ENCODE measurements around the gene CACNG1.

Gene CACNG1

DNA sequence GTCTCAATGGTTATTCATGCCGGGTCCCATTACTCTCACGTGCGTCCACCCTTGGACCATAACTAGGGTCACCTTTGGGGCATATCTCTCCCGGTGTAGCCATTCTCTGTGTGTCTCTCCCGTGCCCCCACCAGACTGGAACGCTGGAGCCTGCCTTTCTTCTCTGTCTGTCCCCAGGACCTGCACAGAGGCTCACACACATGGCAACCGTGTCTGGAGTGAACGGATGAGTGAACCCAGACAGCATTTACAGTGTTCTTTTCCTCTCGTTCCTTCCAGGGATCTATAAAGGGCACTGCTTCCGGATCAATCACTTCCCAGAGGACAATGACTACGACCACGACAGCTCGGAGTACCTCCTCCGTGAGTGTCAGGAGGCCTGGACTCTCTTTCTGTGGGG lies 26.4 kb upstream of the CACNG1 start:
- in situ Hi-C loops (cut with MboI; ENCODE audit: low pct_unique_long_range_greater_than_20kb, low sequenced_read_pairs, unreplicated experiment): no loop called here
- no peak for TF ChIP-seq CTCF (IDR thresholded peaks at IDR 0.05; ENCODE audit: extremely low read depth, insufficient read depth, missing control alignments)
- DNase-seq (ENCODE audit: low spot score): no peak

DNA sequence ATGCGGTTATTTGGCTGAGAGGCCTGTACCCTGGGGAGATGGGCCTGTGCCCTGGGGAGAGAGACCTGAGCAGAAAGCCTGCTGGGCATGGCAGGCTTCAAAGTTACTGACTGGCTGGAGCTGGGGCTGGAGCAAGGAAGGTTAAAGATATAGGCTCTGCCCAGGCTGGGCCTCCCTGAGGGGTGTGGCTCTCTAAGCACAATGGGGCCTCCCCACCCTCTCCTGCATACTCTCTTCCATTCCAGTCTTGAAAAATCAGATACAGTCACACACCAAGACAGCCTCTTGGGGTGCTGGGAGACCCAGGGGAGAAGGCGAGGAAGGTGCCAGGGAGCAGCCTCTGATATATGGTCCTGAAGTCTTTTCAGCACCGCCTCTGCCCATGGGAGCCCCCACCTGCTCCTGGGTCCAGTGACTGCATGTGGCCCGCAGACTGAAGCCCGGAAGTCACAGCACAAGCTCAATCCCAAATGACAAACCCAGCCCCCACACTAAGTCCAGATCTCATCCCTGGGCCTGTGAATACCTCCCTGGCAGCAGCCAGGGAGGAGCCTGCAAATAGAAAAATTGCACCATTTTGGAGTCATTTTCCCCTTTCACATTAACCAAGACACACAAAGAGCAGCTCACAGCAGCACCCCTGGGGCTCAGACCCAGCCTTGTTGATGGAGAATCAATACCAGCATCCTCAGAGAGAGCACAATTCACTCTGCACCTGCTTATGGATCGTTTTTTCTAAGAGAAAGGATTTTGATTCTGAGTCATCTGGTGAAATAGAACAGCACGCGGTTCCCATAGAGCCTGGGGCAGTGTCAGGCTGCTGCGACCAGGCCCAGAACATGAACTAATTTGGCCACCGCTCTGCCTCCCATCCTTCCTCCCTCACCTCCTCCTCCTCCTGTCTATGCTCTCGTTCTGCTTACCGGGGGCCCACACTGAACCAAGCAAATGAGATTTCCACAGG lies 25.6 kb upstream of the CACNG1 start:
- in situ Hi-C loops (cut with MboI; ENCODE audit: low pct_unique_long_range_greater_than_20kb, low sequenced_read_pairs, unreplicated experiment): no loop called here
- TF ChIP-seq CTCF (IDR thresholded peaks at IDR 0.05; ENCODE audit: extremely low read depth, insufficient read depth, missing control alignments): no peak
- no peak for DNase-seq (ENCODE audit: low spot score)

GRCh38 chr17:67019809-67020208 lies 24.5 kb upstream of the CACNG1 start:
- DNase-seq (ENCODE audit: low spot score): no peak
- in situ Hi-C loops (cut with MboI; ENCODE audit: low pct_unique_long_range_greater_than_20kb, low sequenced_read_pairs, unreplicated experiment): no loop called here
- no peak for TF ChIP-seq CTCF (IDR thresholded peaks at IDR 0.05; ENCODE audit: extremely low read depth, insufficient read depth, missing control alignments)

DNA sequence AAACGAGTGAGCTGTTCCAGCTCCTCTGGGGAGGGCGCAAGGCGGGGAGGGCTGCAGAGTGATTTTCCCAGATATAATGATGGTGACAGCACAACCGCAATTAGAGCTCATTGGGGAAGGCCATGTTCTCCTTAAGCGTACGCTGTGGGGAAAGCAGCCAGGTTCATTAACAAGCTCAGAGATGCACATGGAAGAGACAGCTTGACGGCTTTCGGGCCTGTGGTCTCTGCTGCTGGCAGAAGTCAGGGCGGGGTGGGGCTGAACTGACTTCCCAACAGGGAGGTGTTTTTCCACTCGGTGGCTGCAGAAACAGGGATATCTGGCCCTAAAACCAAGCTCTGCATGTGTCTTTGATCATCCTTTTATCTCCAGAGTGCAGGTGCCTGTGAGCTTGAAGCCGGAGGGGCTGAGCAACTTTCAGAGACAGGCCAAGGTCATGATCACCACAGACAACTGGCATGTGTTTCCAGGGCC lies 24.0 kb upstream of the CACNG1 start:
- TF ChIP-seq CTCF (IDR thresholded peaks at IDR 0.05; ENCODE audit: extremely low read depth, insufficient read depth, missing control alignments): no peak
- in situ Hi-C loops (cut with MboI; ENCODE audit: low pct_unique_long_range_greater_than_20kb, low sequenced_read_pairs, unreplicated experiment): no loop called here

GRCh38 chr17:67021196-67021595 lies 23.2 kb upstream of the CACNG1 start:
- DNase-seq (ENCODE audit: low spot score): no peak
- in situ Hi-C loops (cut with MboI; ENCODE audit: low pct_unique_long_range_greater_than_20kb, low sequenced_read_pairs, unreplicated experiment): no loop called here
- TF ChIP-seq CTCF (IDR thresholded peaks at IDR 0.05; ENCODE audit: extremely low read depth, insufficient read depth, missing control alignments): no peak

More for the DNA sequence above, 24.0 kb upstream of the CACNG1 start:
- DNase-seq (ENCODE audit: low spot score): no peak

DNA sequence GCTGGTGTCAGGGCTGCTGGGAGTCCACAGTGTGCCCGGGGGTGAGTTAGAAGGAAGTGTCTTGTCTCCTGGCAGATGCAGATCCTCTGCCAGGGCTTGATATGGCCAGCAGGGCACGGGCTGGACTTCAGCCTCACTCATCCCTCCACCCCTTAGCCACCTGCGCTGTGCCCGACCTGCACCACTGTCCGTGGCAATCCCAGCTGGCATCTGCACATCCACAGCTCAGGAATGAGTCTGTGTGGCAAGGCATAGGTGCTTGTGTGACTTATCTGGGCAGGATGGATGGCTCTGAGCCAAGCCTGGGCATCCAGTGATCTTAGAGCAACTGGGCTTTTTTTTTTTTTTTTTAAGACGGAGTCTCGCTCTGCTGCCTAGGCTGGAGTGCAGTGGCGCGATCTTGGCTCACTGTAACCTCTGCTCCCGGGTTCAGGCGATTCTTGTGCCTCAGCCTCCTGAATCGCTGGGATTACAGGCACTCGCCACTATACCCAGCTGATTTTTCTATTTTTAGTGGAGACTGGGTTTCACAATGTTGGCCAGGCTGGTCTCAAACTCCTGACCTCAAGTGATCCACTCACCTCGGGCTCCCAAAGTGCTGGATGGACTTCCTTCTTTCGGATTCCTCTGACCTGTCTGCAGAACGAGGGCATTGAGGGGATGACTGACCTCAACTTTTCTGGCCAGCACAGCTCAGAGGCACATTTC lies 22.5 kb upstream of the CACNG1 start:
- TF ChIP-seq CTCF (IDR thresholded peaks at IDR 0.05; ENCODE audit: extremely low read depth, insufficient read depth, missing control alignments): no peak
- in situ Hi-C loops (cut with MboI; ENCODE audit: low pct_unique_long_range_greater_than_20kb, low sequenced_read_pairs, unreplicated experiment): no loop called here
- no peak for DNase-seq (ENCODE audit: low spot score)
